ENCODE data around the gene IL1RAPL1. TPM values are rescaled to one million over a fixed set of nuclear protein-coding genes. Genes with fewer than 3 reads are reported as not detected.

IL1RAPL1 gene
- total and polyA plus RNA-seq, 9 of the 15 experiments (the other 6 are each of a cell fraction or from before 2014, with no cell fraction given) = 0.04 to 0.07 (median 0.04) TPM; not detected in 6

GRCh38 chrX:28613558-28613957 lies 26.3 kb downstream of the IL1RAPL1 start (continued):
- TF ChIP-seq, protein P1, sequence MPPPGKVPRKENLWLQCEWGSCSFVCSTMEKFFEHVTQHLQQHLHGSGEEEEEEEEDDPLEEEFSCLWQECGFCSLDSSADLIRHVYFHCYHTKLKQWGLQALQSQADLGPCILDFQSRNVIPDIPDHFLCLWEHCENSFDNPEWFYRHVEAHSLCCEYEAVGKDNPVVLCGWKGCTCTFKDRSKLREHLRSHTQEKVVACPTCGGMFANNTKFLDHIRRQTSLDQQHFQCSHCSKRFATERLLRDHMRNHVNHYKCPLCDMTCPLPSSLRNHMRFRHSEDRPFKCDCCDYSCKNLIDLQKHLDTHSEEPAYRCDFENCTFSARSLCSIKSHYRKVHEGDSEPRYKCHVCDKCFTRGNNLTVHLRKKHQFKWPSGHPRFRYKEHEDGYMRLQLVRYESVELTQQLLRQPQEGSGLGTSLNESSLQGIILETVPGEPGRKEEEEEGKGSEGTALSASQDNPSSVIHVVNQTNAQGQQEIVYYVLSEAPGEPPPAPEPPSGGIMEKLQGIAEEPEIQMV (tag; conservative IDR thresholded peaks at IDR 0.05; ENCODE audit: low read depth) = no peak
- no peak for TF ChIP-seq ZBTB17 (CRISPR knock-in tag; IDR thresholded peaks at IDR 0.05)
- no peak for TF ChIP-seq MTA1 (IDR thresholded peaks at IDR 0.05; ENCODE audit: borderline replicate concordance)
- TF ChIP-seq FOXA1 (IDR thresholded peaks at IDR 0.05; ENCODE audit: borderline replicate concordance) = no peak
- no peak for TF ChIP-seq ZFP36 (IDR thresholded peaks at IDR 0.05; ENCODE audit: low read depth, low read length, partially characterized antibody)
- no peak for TF ChIP-seq DACH1 (IDR thresholded peaks at IDR 0.05; ENCODE audit: partially characterized antibody)
- no peak for TF ChIP-seq NONO (IDR thresholded peaks at IDR 0.05; ENCODE audit: low read depth in 2 of 2, low read length in 1 of 2)
- TF ChIP-seq, protein P2, sequence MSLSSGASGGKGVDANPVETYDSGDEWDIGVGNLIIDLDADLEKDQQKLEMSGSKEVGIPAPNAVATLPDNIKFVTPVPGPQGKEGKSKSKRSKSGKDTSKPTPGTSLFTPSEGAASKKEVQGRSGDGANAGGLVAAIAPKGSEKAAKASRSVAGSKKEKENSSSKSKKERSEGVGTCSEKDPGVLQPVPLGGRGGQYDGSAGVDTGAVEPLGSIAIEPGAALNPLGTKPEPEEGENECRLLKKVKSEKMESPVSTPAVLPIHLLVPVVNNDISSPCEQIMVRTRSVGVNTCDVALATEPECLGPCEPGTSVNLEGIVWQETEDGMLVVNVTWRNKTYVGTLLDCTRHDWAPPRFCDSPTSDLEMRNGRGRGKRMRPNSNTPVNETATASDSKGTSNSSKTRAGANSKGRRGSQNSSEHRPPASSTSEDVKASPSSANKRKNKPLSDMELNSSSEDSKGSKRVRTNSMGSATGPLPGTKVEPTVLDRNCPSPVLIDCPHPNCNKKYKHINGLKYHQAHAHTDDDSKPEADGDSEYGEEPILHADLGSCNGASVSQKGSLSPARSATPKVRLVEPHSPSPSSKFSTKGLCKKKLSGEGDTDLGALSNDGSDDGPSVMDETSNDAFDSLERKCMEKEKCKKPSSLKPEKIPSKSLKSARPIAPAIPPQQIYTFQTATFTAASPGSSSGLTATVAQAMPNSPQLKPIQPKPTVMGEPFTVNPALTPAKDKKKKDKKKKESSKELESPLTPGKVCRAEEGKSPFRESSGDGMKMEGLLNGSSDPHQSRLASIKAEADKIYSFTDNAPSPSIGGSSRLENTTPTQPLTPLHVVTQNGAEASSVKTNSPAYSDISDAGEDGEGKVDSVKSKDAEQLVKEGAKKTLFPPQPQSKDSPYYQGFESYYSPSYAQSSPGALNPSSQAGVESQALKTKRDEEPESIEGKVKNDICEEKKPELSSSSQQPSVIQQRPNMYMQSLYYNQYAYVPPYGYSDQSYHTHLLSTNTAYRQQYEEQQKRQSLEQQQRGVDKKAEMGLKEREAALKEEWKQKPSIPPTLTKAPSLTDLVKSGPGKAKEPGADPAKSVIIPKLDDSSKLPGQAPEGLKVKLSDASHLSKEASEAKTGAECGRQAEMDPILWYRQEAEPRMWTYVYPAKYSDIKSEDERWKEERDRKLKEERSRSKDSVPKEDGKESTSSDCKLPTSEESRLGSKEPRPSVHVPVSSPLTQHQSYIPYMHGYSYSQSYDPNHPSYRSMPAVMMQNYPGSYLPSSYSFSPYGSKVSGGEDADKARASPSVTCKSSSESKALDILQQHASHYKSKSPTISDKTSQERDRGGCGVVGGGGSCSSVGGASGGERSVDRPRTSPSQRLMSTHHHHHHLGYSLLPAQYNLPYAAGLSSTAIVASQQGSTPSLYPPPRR (CRISPR knock-in tag; IDR thresholded peaks at IDR 0.05; ENCODE audit: borderline replicate concordance) = no peak

All from K562 (cell line).